GM19463 (cell line): ENCODE measurements around the gene FGA.

Experiments
- ATAC-seq: cut with Tn5 transposase; IDR thresholded peaks from one replicate; pipeline ENCODE4 v1.9.1; 2021; ENCODE audit warnings: mild to moderate bottlenecking, moderate library complexity; ENCODE audit not compliant: unreplicated experiment

FGA gene

GRCh38 chr4:154590329-154591006 lies at the start of gene FGA:
TSS of gene FGA (minus strand) at chr4:154590742. CDS start at chr4:154590687, 55 bp downstream.
- ATAC-seq: no peak

DNA sequence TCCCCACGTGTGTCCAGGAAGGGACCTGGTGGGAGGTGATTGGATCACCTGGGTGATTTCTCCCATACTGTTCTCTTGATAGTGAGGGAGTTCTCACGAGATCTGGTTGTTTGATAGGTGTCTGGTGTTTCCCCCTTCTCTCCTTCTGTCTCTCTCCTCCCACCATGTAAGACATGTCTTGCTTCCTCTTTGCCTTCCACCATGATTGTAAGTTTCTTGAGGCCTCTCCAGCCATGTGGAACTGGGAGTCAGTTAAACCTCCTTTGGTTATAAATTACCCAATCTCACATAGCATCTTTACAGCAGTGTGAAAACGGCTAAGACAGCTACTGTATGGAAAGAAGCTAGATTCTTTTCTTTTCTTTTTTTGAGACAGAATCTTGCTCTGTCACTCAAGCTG lies 43.5 kb upstream of the FGA start:
- no peak for ATAC-seq

DNA sequence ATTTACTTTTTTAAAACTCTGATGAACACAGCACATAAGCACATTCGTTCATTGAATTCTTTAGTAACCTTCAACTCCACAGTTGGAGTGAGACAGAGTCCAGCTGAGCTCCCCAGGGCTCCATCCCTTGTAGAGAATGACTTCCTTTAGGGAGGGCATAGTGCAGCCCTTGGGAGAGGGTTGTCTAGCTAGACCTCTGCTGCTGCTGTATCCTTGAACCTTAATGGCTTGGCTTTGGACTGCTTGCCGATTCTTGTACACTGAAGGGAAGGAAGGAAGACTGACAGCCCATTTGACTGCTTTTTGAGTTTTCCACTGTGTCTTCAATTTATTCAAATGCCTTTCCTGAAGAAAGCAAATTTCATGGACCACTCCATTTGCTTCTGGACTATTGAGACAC lies 41.3 kb upstream of the FGA start:
- ATAC-seq: no peak

GRCh38 chr4:154630324-154630723 lies 39.8 kb upstream of the FGA start:
- no peak for ATAC-seq

DNA sequence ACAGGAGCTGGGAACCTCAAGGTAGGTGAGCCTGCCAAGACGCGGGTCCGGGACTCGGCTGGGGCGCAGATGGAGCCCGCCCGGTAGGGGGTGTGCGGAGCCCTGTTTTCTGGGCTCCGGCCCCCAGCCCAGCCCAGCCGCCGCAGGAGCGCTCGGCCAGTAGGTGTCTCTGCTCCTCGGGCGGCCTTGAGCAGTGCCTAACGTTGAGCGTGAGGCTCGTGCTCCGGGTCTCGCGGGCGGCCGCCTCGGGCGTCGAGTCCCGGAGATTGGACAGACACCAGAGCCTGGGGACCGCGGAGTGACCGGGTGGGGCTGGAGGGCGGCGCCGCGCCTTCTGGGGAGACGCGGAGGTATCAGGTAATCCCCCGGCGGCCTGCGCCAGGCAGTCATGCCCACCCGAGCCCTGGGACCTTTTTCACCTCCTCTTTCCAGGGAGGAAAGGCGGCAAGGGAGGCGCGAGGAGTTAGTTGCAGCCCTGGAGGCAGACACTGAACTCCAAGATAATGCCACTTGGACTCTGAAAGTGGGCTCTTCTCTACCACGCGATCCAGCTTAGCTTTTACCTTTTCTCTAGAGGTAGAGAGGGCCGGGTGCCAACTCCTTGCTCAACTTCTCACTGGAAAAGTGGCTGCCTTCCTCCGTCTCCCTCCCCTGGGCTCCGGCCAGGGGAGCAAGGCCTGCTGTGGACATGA lies 36.4 kb upstream of the FGA start:
- ATAC-seq: peak; percentile 98

DNA sequence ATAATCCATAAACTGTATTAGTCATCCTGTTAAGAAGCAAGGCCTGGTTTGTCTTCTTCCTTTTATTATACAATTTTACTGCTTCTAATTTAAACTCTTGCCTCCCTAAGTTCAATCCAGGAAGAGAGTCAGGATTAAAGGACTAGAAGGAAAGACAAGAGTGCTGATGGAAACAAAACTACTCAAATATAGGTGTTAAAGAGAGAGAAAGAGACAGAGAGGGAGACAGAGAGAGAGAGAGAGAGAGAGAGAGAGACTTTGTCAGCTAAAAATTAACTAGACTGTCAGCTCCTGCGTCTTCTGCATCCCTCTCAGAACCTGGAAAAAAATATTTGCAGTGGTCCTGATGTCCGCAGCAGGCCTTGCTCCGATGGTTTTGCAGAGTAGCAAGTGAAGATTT lies 35.4 kb upstream of the FGA start:
- no peak for ATAC-seq

DNA sequence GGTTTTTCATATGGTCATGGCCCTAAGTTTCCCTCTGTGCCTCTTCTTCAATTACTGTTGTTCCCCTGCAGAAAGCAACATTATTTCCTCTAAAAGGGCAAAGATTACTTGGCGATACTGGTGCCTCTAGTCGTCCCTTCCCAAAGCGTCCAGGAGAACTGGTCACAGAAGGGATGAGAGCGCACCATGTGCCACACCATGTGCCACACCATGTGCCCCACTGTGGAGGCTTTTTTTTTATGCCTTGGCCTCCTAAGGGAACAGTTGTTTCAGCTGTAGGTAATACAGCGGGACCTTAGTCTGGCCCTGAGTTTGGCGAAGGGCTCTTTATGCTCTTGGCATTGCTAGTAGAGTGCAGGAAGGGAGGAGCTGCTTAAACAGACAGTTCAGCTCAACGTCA lies 33.5 kb upstream of the FGA start:
- ATAC-seq: no peak

DNA sequence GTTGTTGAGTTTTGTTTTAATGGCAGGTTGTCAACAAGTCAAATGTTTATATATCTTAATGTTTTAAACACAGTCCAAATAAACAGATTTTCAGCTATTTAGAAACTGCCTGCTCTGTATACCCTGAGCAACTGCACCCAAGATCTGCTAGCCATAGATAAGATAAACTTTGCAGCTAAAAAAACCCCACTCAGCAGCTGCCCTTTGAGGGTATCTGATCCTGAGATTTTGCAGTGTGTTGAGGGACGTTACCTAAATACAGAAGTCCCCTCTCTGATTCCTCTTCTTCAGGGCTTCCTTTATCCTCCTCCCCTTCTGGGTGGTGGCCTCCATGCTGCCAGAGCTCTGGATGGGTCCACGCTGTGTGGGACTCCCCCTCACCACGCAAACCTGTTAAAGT lies 32.9 kb upstream of the FGA start:
- ATAC-seq: no peak

GRCh38 chr4:154622598-154622997 lies 32.1 kb upstream of the FGA start:
- ATAC-seq: peak; percentile 35

- no peak for ATAC-seq
Observed at GRCh38 chr4:154620111-154620510, 29.6 kb upstream of the FGA start.

DNA sequence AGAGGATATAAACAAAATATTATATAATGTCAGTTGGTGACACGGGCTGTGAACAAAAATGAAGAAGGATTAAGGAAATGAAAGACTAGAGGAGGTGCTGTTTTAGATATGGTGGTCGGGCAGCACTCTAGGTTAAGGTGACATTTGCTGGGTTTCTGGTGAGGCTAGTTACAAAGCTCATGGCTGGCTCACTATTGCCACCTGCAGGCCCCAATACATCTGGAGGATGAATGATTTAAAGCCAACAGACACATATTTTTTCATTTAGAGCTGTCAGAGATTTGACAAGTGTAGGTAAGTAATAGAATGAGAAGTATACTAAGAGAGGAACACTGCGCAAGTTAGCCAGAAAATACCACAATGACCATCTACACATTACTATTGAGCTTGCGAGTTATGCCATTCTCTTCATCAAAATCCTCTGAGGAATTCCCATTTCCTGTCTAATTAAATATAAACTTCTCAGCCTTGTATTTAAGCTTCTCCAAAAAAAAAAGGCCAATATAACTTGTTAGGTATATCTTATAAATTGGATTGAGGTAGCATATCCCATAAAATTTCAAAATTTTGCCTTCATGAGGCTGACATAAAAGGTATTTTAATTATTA lies 28.3 kb upstream of the FGA start:
- ATAC-seq: peak; percentile 55

DNA sequence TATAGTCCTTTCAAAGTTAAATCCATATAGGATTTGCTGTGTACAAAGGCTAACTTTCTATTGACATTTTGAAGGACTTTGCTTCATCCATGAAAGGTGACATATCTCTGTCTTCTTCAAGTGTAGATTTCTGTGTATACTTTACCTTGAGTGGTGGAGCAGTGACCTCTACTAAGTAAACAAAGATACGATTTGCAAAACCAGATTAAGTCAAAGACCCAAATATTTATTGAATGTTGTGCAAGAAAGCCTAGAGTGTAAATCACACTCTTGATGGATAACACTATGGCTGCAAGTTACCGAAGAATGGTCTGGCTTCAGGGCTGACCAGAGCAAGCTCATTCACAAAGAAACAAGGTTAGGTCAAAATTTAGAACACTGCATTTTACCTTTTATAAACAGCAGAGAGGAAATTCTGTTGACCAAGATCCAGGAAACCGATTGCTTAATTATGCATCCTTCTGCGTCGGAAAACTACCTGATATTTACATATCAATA lies 27.3 kb upstream of the FGA start:
- ATAC-seq: no peak

- ATAC-seq: peak; percentile 92
Observed at GRCh38 chr4:154616731-154617130, 26.2 kb upstream of the FGA start.

DNA sequence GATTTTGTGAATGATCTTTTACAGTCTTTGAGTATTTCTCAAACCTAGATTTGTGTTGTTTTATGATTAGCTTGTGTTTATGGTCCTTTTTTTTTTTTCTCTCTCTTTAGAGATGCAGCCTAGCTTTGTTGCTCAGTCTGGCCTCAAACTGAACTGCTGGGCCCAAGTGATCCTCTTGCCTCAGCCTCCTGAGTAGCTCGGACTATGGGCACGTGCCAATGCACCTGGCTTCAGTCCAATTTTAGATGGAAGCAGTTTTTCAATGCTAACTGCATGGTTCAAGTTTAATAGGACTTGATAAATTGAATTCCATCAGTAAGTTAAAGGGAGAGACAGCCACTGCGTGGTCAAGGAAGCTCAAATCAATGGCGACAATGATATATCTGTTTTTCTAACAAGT lies 25.7 kb upstream of the FGA start:
- ATAC-seq: peak; percentile 2

GRCh38 chr4:154615211-154615610 lies 24.7 kb upstream of the FGA start:
- ATAC-seq: no peak

- no peak for ATAC-seq
Observed at GRCh38 chr4:154614306-154614705, 23.8 kb upstream of the FGA start.

- no peak for ATAC-seq
Observed at GRCh38 chr4:154612472-154613414, 22.2 kb upstream of the FGA start, which contains the start of gene FGG. TSS of gene FGG (minus strand) at chr4:154612656. CDS start at chr4:154612609, 47 bp downstream.

DNA sequence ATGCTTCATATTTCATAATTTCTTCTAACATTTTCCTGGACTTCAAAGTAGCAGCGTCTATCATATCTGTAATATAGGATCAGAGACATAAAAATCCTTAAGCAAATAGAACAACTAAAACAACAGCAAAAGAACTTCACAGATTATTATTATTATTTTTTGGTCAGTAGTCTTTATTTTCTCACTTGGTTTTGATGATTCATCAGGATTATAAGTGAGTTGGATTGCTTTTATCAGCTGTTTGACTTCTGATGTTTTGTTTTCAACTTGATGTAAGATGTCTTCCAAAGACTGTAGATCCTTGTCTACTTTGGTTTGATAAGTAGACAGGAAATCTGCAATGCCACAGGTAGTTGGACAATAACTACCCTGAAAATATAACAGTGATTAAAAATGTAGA lies 21.3 kb upstream of the FGA start:
- ATAC-seq: no peak

- no peak for ATAC-seq
Observed at GRCh38 chr4:154610582-154610981, 20.0 kb upstream of the FGA start.

DNA sequence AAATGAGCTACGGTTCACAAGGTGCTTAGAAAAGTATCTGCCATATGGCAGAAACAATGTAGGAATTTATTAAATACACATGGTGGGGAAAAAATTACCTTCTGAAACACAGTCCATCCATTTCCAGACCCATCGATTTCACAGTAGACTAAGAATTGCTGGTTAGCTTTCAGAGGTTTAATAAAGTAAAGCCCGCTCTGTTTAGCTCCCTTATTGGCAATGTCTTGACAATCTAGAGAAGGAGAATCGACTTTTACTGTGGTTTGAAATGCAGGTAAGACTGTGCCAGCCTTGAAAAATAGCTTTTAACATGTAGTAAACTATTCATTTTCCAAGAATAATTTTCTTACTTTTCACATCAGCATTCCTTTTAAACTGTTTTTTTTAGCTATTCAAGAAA lies 19.0 kb upstream of the FGA start:
- ATAC-seq: no peak
